GM23338 (cell line): Measurements from ENCODE around the gene IKZF1. TPM values are rescaled to one million over a fixed set of nuclear protein-coding genes. Genes with fewer than 3 reads are reported as not detected.

ENCODE experiments used
- ATAC-seq: fragments of 200-7000 bp; cut with Tn5 transposase; 3 replicates; pipeline ENCODE4 v1.9.1; 2020
- DNase-seq: peaks from one replicate; pipeline ENCODE4 v3.0.0-alpha.2; 2015; ENCODE audit warnings: low spot score
- H2AFZ ChIP-seq: fragments of 200-600 bp; sonication (generic); 2 replicates; pipeline ENCODE4 v1.8.0; 2016; ENCODE audit warnings: antibody characterized with exemption, mild to moderate bottlenecking, moderate library complexity
- H3F3A ChIP-seq: fragments of 200-600 bp; sonication (generic); replicated peaks from 2 replicates; pipeline ENCODE4 v1.8.0; 2017; ENCODE audit warnings: antibody characterized with exemption, mixed run types, low read depth
- H3K27ac ChIP-seq: fragments of 200-600 bp; sonication (generic); 2 replicates; pipeline ENCODE4 v1.6.1; 2016; ENCODE audit warnings: low read depth
- H3K27me3 ChIP-seq: fragments of 200-600 bp; sonication (generic); 2 replicates; pipeline ENCODE4 v1.8.0; 2016; ENCODE audit warnings: mild to moderate bottlenecking, mixed run types, moderate library complexity; ENCODE audit not compliant: insufficient read depth
- H3K36me3 ChIP-seq: fragments of 200-600 bp; sonication (generic); 2 replicates; pipeline ENCODE4 v1.8.0; 2016; ENCODE audit warnings: mild to moderate bottlenecking; ENCODE audit not compliant: insufficient read depth
- H3K4me1 ChIP-seq: fragments of 200-600 bp; sonication (generic); 2 replicates; pipeline ENCODE4 v1.8.0; 2016; ENCODE audit warnings: mild to moderate bottlenecking, moderate library complexity; ENCODE audit not compliant: insufficient read depth
- H3K4me2 ChIP-seq: fragments of 200-600 bp; sonication (generic); 2 replicates; pipeline ENCODE4 v1.7.1; 2017; ENCODE audit warnings: mixed run types
- H3K4me3 ChIP-seq: fragments of 200-600 bp; sonication (generic); 2 replicates; pipeline ENCODE4 v1.6.1; 2016; ENCODE audit warnings: mixed run types
- H3K79me2 ChIP-seq: fragments of 200-600 bp; sonication (generic); replicated peaks from 2 replicates; pipeline ENCODE4 v1.8.0; 2017; ENCODE audit warnings: mild to moderate bottlenecking; ENCODE audit not compliant: insufficient read depth
- H3K9me2 ChIP-seq: fragments of 200-600 bp; sonication (generic); 2 replicates; pipeline ENCODE4 v1.8.0; 2017; ENCODE audit not compliant: insufficient read depth
- H4K20me1 ChIP-seq: fragments of 200-600 bp; sonication (generic); replicated peaks from 2 replicates; pipeline ENCODE4 v1.8.0; 2017; ENCODE audit warnings: mild to moderate bottlenecking; ENCODE audit not compliant: insufficient read depth
- H3K27ac Mint-ChIP-seq: 2 replicates; pipeline ENCODE4 v1.8.0; 2020; ENCODE audit warnings: inconsistent platforms, mild to moderate bottlenecking, moderate library complexity, mixed read lengths
- H3K27me3 Mint-ChIP-seq: 3 replicates; pipeline ENCODE4 v1.8.0; 2022; ENCODE audit warnings: low read depth, mild to moderate bottlenecking, moderate library complexity, mixed read lengths, inconsistent platforms; ENCODE audit not compliant: insufficient read depth, poor library complexity
- H3K36me3 Mint-ChIP-seq: 3 replicates; pipeline ENCODE4 v1.8.0; 2021; ENCODE audit warnings: low read depth, mild to moderate bottlenecking, inconsistent platforms, moderate library complexity, mixed read lengths
- H3K4me1 Mint-ChIP-seq: 3 replicates; pipeline ENCODE4 v1.8.0; 2020; ENCODE audit warnings: mild to moderate bottlenecking, inconsistent platforms, mixed read lengths
- H3K4me3 Mint-ChIP-seq: 3 replicates; pipeline ENCODE4 v1.8.0; 2021; ENCODE audit warnings: moderate library complexity, mild to moderate bottlenecking, inconsistent platforms, mixed read lengths
- H3K9me3 Mint-ChIP-seq: 3 replicates; pipeline ENCODE4 v1.8.0; 2020; ENCODE audit warnings: moderate library complexity, mild to moderate bottlenecking, inconsistent platforms, mixed read lengths
- NANOG ChIP-seq: IDR thresholded peaks from 2 replicates; pipeline ENCODE4 v1.6.1; 2016; ENCODE audit warnings: antibody characterized with exemption, borderline replicate concordance
- POLR2AphosphoS5 ChIP-seq: IDR thresholded peaks from 2 replicates; pipeline ENCODE4 v1.6.1; 2016; ENCODE audit warnings: antibody characterized with exemption, low read depth
- ZNF331 ChIP-seq: fragments of 250-450 bp; sonication (Bioruptor Pico); IDR thresholded peaks from 2 replicates; pipeline ENCODE4 v1.5.0; 2020; ENCODE audit warnings: low read depth, mild to moderate bottlenecking, moderate library complexity
- ZNF462 ChIP-seq: fragments of 250-450 bp; sonication (Bioruptor Pico); IDR thresholded peaks from 2 replicates; pipeline ENCODE4 v1.5.0; 2020; ENCODE audit warnings: mild to moderate bottlenecking, moderate library complexity
- polyA plus RNA-seq: library from polyadenylated mRNA; unstranded; fragments of >200 nt; fragmentation: Nextera tagmentation; extraction: Ambion mirVana; gene quantifications from 2 replicates; pipeline ENCODE4 v1.2.1, GENCODE V29; 2016
- total RNA-seq: library from RNA; depleted of rRNA; stranded (reverse); fragments of >200 nt; shearing (Covaris generic); gene quantifications from 2 replicates; pipeline ENCODE4 v1.2.3, GENCODE V29; 2014
- TF ChIP-seq, protein P1 (sequence below), 2 experiments: fragments of 200-600 bp in 1 of 2; sonication (generic) in 1 of 2; conservative IDR thresholded peaks; 2 replicates each; pipeline versions ENCODE4 v1.5.1 to v1.6.1; 2016 to 2017; ENCODE audit warnings: antibody characterized with exemption in 2 of 2, low read depth in 2 of 2, mild to moderate bottlenecking in 2 of 2, moderate library complexity in 1 of 2

Gene IKZF1
- total and polyA plus RNA-seq, 2 experiments from 2014 or later = 0.57 to 1.8 TPM

GRCh38 chr7:50418526-50419290 lies 114.2 kb downstream of the IKZF1 start (continued):
- TF ChIP-seq ZNF462 (CRISPR knock-in tag) (no peak), ZNF331 (CRISPR knock-in tag) (no peak), POLR2AphosphoS5 (no peak)
- TF ChIP-seq, protein P1, sequence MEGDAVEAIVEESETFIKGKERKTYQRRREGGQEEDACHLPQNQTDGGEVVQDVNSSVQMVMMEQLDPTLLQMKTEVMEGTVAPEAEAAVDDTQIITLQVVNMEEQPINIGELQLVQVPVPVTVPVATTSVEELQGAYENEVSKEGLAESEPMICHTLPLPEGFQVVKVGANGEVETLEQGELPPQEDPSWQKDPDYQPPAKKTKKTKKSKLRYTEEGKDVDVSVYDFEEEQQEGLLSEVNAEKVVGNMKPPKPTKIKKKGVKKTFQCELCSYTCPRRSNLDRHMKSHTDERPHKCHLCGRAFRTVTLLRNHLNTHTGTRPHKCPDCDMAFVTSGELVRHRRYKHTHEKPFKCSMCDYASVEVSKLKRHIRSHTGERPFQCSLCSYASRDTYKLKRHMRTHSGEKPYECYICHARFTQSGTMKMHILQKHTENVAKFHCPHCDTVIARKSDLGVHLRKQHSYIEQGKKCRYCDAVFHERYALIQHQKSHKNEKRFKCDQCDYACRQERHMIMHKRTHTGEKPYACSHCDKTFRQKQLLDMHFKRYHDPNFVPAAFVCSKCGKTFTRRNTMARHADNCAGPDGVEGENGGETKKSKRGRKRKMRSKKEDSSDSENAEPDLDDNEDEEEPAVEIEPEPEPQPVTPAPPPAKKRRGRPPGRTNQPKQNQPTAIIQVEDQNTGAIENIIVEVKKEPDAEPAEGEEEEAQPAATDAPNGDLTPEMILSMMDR (conservative IDR thresholded peaks at IDR 0.05; ENCODE audit: low read depth in 2 of 2) = no peak

DNA sequence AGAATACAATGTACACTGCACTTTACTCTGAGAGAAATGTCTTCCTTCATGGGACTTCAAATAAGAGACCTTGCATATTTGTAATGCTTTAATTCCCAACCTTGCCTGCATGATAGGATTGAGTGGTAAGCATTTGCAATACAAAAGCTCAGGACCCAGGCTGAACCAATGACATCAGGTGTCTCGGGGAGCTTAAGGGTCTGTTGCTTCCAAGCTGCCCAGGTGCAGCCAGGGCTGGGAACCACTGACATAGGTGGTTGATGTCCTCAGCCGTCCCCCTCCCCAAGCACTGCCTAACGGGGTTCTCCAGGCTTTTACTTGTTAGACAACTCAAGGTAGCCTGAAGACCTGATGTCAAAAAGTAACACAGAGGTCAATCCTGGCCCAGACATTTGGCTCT lies 116.5 kb downstream of the IKZF1 start:
- H3K27ac ChIP-seq = no peak overlapping the region
- H3K4me1 ChIP-seq = peaks cover 22% of the 10 kb centered on the region
- H4K20me1 ChIP-seq = no peaks in the 10 kb centered on the region
- no peaks in the 10 kb centered on the region for H3K79me2 ChIP-seq
- H3K9me2 ChIP-seq = 0 out of 2 replicates have a peak, but pooled peaks cover 5% of the 10 kb centered on the region
- peaks cover 29% of the 10 kb centered on the region for H3K4me1 Mint-ChIP-seq
- no peaks in the 10 kb centered on the region for H3K9me3 Mint-ChIP-seq
- H3K4me2 ChIP-seq = no peak overlapping the region
- no peak overlapping the region for H3K4me3 ChIP-seq
- no peak overlapping the region; the same call in 1 of the 2 replicates for H3K27ac Mint-ChIP-seq
- no peaks in the 10 kb centered on the region for H3F3A ChIP-seq
- no peak for TF ChIP-seq NANOG
- DNase-seq (peak; percentile 24), ATAC-seq (peak; percentile 10; the same call in 1 of the 3 replicates)
- H3K27me3 ChIP-seq = no peaks in the 10 kb centered on the region
- no peak overlapping the region for H3K4me3 Mint-ChIP-seq
- H3K36me3 ChIP-seq = no peaks in the 10 kb centered on the region
- H2AFZ ChIP-seq = 0 out of 2 replicates have a peak overlapping the region, but pooled peaks have one; percentile 11
- H3K27me3 Mint-ChIP-seq = peaks cover 1% of the 10 kb centered on the region
- no peaks in the 10 kb centered on the region for H3K36me3 Mint-ChIP-seq
